ENCODE measurements around the gene ASCL1.

ASCL1 gene

DNA sequence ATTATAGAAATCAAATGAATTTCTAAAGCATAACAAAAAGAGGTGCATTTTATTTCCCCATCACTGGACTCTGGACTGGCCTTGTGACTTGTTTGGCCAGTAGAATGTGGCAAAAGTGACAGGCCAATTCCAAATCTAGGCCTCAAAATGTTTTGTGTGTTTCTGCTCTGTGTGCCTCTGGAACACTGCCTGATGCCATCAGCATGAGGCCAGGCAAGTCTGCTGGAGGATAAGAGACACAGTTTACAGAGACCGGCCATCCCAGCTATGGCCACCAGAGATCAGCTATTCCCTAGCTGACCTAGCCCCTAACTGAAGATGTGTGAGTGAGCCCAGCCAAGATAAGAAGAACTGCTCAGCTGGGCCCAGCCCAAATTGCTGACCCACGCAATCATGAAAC is 32.9 kb downstream of the ASCL1 start:
- no peak for DNase-seq

DNA sequence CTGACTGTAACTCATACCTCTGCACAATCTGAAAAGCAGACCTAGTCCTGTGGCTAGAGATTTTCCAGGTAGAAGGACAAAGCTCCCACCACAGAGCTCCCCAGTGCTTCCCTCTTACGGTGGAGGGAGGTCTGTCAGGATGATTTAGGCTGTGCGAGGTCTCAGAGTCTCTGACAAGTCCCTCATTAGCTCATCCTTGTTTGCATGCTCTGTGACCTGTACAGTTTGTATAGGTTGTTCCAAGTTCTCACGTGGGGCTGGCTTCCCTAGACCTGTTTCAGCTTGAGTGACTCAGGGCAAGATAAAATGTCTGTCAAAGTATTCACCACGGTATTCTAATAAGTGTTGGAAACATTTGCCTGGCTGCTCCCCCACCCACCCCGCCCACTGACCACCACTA is 34.8 kb downstream of the ASCL1 start:
- no peak for DNase-seq

DNA sequence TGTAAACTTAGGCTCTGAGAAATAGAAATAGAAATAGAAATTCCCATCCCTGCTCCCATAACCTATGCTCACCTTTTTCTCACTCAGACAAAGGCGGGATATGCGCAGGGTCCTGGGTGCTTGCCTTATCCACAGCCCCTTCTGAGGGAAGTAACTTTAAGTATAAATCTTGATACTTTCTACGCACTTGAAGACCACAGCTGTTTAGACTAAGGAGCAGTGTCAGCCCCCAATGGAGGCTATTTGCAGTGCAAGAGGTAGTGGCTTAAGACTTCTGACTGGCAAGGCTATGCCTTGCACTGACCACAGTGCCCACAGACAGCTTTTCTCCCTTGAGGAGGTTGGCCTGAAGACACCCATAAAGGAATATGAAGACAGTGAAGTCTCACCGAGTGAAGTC is 35.2 kb downstream of the ASCL1 start:
- DNase-seq: no peak

DNA sequence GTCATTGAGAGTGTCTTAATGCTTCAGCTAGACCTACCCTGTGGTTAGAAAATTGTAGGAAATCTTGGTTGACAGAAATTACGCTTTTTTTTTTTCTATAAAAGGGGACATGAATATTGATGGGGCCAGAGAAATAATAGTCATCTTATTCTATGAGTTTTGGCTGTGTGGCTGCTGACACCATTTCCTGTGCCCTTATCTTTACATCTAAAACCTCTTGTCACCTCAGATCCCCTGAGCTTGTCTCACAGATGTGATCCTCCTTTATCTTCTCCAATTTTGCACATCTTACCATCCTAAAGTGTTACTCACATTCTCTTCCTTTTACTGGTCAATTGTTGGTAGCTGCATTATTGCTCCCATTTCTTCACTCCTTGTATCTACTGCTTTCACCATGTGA is 36.1 kb downstream of the ASCL1 start:
- no peak for DNase-seq

DNA sequence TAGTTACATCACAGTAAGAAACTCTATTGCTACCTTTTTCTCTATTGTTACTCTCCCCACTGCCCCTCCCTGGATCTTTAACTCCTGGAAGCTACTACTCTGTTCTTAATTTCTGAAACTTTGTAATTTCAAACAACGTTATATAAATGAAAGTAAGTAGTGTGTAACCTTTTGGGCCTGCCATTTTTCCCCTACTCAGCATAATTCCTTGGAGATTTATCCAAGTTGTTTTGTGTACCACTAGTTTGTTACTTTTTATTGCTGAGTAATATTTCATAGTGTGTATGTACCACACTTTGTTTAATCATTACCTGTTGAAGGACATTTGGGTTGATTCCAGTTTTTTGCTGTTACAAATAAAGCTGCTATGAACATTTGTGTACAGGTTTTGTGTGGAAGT is 37.9 kb downstream of the ASCL1 start:
- DNase-seq: no peak
